Pancreas (tissue), 10 donors: ENCODE measurements around the gene MCEE. TPM values are rescaled to one million over a fixed set of nuclear protein-coding genes. Genes with fewer than 3 reads are reported as not detected.

ENCODE experiments used
- ATAC-seq, 4 donors: fragments of 200-7000 bp; cut with Tn5 transposase; one replicate each; pipeline versions ENCODE4 v1.8.0 to v1.9.1; 2020; ENCODE audit warnings: mild to moderate bottlenecking in 4 of 4, moderate library complexity in 4 of 4
- DNase-seq, 6 donors: peaks; one replicate each; pipeline ENCODE4 v3.0.0-alpha.2; 2020
- FAIRE-seq: peaks from 2 replicates; lab custom pipeline; 2012; peaks lifted over from hg19 to GRCh38; lab: Jason Lieb, UNC
- H3K27ac ChIP-seq, 4 donors: fragments of 200-600 bp; sonication (generic); 1 replicate in 3 of 4; 2 replicates in 1 of 4; pipeline versions ENCODE4 v1.5.0 to v1.8.0; 2020
- H3K27me3 ChIP-seq, 4 donors: fragments of 200-600 bp; one replicate each; pipeline ENCODE4 v1.8.0; 2021
- H3K36me3 ChIP-seq, 3 donors: fragments of 200-600 bp; sonication (generic) in 1 of 3; one replicate each; pipeline versions ENCODE4 v1.5.0 to v1.8.0; 2020 to 2021
- H3K4me1 ChIP-seq, 3 donors: fragments of 200-600 bp; one replicate each; pipeline ENCODE4 v1.8.0; 2021
- H3K4me3 ChIP-seq, 4 donors: fragments of 200-600 bp; sonication (generic) in 2 of 4; one replicate each; pipeline versions ENCODE4 v1.5.0 to v1.8.0; 2020 to 2021
- H3K9me3 ChIP-seq, 4 donors: fragments of 200-600 bp; one replicate each; pipeline ENCODE4 v1.8.0; 2021
- CTCF ChIP-seq, 4 donors: fragments of 200-600 bp; sonication (generic) in 3 of 4; IDR thresholded peaks; one replicate each; pipeline versions ENCODE4 v1.5.0 to v1.8.0; 2021; ENCODE audit warnings: antibody characterized with exemption in 4 of 4
- WGBS, 2 donors: extraction: QIAGEN DNeasy Blood & Tissue Kit; methylation state at CpG; one replicate each; pipeline ENCODE4 v1.1.7; 2013; 5-methylcytosine and 5-hydroxymethylcytosine counted together
- intact Hi-C, 3 donors: fragments of 100-400 bp; cut with DNase I; formaldehyde crosslinking; loops; one replicate each; pipeline versions ENCODE4 v1.11.1 to v1.14.2; 2022
- polyA plus RNA-seq, 2 donors: library from polyadenylated mRNA; stranded (reverse); fragments of 200-250 nt; gene quantifications; one replicate each; pipeline ENCODE4 v1.2.3, GENCODE V29; 2013
- total RNA-seq, 6 donors: library from RNA; stranded (reverse); fragmentation: NEBNext Ultra II Directional in 4 of 6; extraction: Animal tissue kit (Norgen Biotek cat#: 25700) in 4 of 6; gene quantifications; one replicate each; pipeline versions ENCODE4 v1.2.1 to v1.2.4, GENCODE V29; 2021 to 2023
- donor health status: healthy with polysubstance abuse.
- donor health status: DM: no; HTN: no; CAD: no; lungs with moderate emphysema.
- donor health status: DM: no; HTN: no; CAD: no.
- donor health status: control.
- donor health status: control.
- donor health status: Bipolar disorder and iron deficiency.
- donor health status: DM: yes; HTN: yes; CAD: no.
- donor health status: DM: no; HTN: no; CAD: no.
- donor health status: DM: no; HTN: no; CAD: no.
- donor health status: DM: yes; HTN: yes; CAD: no.

Gene MCEE
- total and polyA plus RNA-seq, 8 donors, result 15.0 to 28.5 (median 16.7) TPM

GRCh38 chr2:71067567-71068217 lies 62.3 kb downstream of the MCEE start:
- TF ChIP-seq CTCF (IDR thresholded peaks at IDR 0.05), result no peak
- Histone ChIP-seq H3K27ac (peak overlapping the region; percentile 93 to 98 (median 96)), H3K27me3 (no peaks in the 10 kb centered on the region), H3K4me3 (peak overlapping the region; percentile 53 to 97 (median 62)), H3K9me3 (no peaks in the 10 kb centered on the region), H3K4me1 (peaks cover 0 to 24% (median 8%) of the 10 kb centered on the region in 3 donors), H3K36me3 (peaks cover 0 to 2% (median 0%) of the 10 kb centered on the region in 3 donors)
- DNase-seq, result peak in 3 of 6 donors; percentile 12 to 64 (median 34)
- intact Hi-C loops, result no loop called here
- no peak for FAIRE-seq
- 3 to 7% methylated on average over 26 of the region's 26 CpGs for WGBS, 2 donors
- peak; percentile 25 to 41 (median 34) for ATAC-seq

- no peaks in the 10 kb centered on the region for H3K9me3 ChIP-seq
- 79 to 81% methylated on average over 3 of the region's 3 CpGs for WGBS, 2 donors
- no peaks in the 10 kb centered on the region for H3K36me3 ChIP-seq
- intact Hi-C loops, result no loop called here
- peaks cover 0 to 24% (median 8%) of the 10 kb centered on the region in 3 donors for H3K4me1 ChIP-seq
- no peak overlapping the region for H3K27ac ChIP-seq
- ATAC-seq (no peak), DNase-seq (no peak), FAIRE-seq (no peak)
- TF ChIP-seq CTCF (IDR thresholded peaks at IDR 0.05), result no peak
- no peak overlapping the region for H3K4me3 ChIP-seq
- no peaks in the 10 kb centered on the region for H3K27me3 ChIP-seq
Observed at GRCh38 chr2:71066856-71067255, 63.2 kb downstream of the MCEE start.

- Histone ChIP-seq H3K9me3 (no peaks in the 10 kb centered on the region), H3K4me3 (no peak overlapping the region), H3K27ac (peak overlapping the region in 2 of 4 donors; percentile 30 to 42), H3K27me3 (no peaks in the 10 kb centered on the region), H3K36me3 (no peaks in the 10 kb centered on the region), H3K4me1 (peaks cover 0 to 12% (median 3%) of the 10 kb centered on the region in 3 donors)
- WGBS, 2 donors, result 67 to 73% methylated on average over 7 of the region's 7 CpGs
- FAIRE-seq (no peak), ATAC-seq (no peak), DNase-seq (no peak)
- TF ChIP-seq CTCF (IDR thresholded peaks at IDR 0.05), result no peak
- intact Hi-C loops, result no loop called here
Observed at GRCh38 chr2:71064754-71065621, 65.0 kb downstream of the MCEE start.

GRCh38 chr2:71064110-71064611 lies 65.9 kb downstream of the MCEE start:
- ATAC-seq (no peak), FAIRE-seq (no peak), DNase-seq (no peak)
- Histone ChIP-seq H3K36me3 (no peaks in the 10 kb centered on the region), H3K4me3 (no peak overlapping the region), H3K9me3 (no peaks in the 10 kb centered on the region), H3K27me3 (no peaks in the 10 kb centered on the region), H3K4me1 (peaks cover 0 to 4% (median 0%) of the 10 kb centered on the region in 3 donors), H3K27ac (peak overlapping the region in 2 of 4 donors; percentile 22 to 38)
- TF ChIP-seq CTCF (IDR thresholded peaks at IDR 0.05), result no peak
- intact Hi-C loops, result no loop called here
- WGBS, 2 donors, result 43 to 51% methylated on average over 9 of the region's 9 CpGs
